CD4-positive, alpha-beta T cell treated with Interleukin-15 for 4 hours (primary cell): ENCODE results near the gene TPCN1.
"Not testable (repeated sequence)": the region's sequence is repeated elsewhere in the genome, so short reads cannot be mapped to it uniquely, and the experiment has no call there.

Experiments
- DNase-seq: peaks from one replicate; pipeline ENCODE4 v3.0.0-alpha.2; 2020; ENCODE audit warnings: low spot score

Gene TPCN1

GRCh38 chr12:113196990-113197389, 24.3 kb upstream of the TPCN1 start:
- DNase-seq = peak; percentile 69

- DNase-seq = no peak
Observed at GRCh38 chr12:113197518-113198077, 23.7 kb upstream of the TPCN1 start.

GRCh38 chr12:113198296-113198695, 23.0 kb upstream of the TPCN1 start:
- DNase-seq = no peak

GRCh38 chr12:113200021-113200797, 21.1 kb upstream of the TPCN1 start:
- DNase-seq = no peak

- DNase-seq = no peak
Observed at GRCh38 chr12:113201187-113202177, 19.8 kb upstream of the TPCN1 start.

- no peak for DNase-seq
Observed at GRCh38 chr12:113202300-113203075, 18.8 kb upstream of the TPCN1 start.

GRCh38 chr12:113203852-113204760, 17.2 kb upstream of the TPCN1 start:
- no peak for DNase-seq

- no peak for DNase-seq
Observed at GRCh38 chr12:113204804-113205203, 16.5 kb upstream of the TPCN1 start.

GRCh38 chr12:113206802-113207201, 14.5 kb upstream of the TPCN1 start:
- DNase-seq = not testable (repeated sequence)

- no peak for DNase-seq
Observed at GRCh38 chr12:113207613-113208040, 13.6 kb upstream of the TPCN1 start.

- DNase-seq = peak; percentile 45
Observed at GRCh38 chr12:113208041-113208934, 13.0 kb upstream of the TPCN1 start.

- no peak for DNase-seq
Observed at GRCh38 chr12:113211160-113211559, 10.1 kb upstream of the TPCN1 start.

GRCh38 chr12:113214895-113215400, 6.3 kb upstream of the TPCN1 start:
- DNase-seq = no peak

GRCh38 chr12:113216027-113216426, 5.2 kb upstream of the TPCN1 start:
- DNase-seq = no peak

GRCh38 chr12:113220593-113221180, 577 bp upstream of the TPCN1 start:
- no peak for DNase-seq

- no peak for DNase-seq
Observed at GRCh38 chr12:113221997-113222729, 899 bp downstream of the TPCN1 start.

- DNase-seq = no peak
Observed at GRCh38 chr12:113222730-113223531, 1.7 kb downstream of the TPCN1 start.
